Astrocyte (in vitro differentiated cells and primary cell): Measurements from ENCODE around the gene GUK1.

ENCODE experiments used
- EZH2 ChIP-seq: IDR thresholded peaks from 2 replicates; pipeline ENCODE4 v1.6.1; 2012; ENCODE audit warnings: mild to moderate bottlenecking, low read length, inconsistent platforms; ENCODE audit not compliant: insufficient read depth
- TF ChIP-seq, protein P1 (sequence below): IDR thresholded peaks from 2 replicates; pipeline ENCODE4 v1.5.1; 2011; ENCODE audit warnings: low read depth, mild to moderate bottlenecking, inconsistent platforms, low read length, moderate library complexity; ENCODE audit not compliant: insufficient read depth

DNA sequence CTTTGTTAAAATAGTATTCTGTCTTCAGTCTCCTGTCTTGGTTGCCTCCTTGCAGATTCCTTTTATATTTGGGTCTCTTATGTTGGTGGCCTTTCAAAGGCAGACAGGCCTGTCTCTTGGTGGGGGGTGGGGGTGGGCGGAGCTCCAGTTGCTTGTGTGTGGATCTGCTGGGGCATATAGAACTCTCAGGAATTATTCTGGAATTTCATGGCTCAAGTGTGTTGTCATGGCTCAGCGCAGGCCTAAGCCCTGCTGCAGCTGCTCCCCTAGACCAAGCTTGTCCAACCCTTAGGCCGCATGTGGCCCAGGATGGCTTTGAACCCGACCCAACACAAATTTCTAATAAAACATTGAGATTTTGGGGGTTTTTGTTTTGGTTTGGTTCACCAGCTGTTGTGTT is 44.9 kb upstream of the GUK1 start:
- TF ChIP-seq, protein P1, sequence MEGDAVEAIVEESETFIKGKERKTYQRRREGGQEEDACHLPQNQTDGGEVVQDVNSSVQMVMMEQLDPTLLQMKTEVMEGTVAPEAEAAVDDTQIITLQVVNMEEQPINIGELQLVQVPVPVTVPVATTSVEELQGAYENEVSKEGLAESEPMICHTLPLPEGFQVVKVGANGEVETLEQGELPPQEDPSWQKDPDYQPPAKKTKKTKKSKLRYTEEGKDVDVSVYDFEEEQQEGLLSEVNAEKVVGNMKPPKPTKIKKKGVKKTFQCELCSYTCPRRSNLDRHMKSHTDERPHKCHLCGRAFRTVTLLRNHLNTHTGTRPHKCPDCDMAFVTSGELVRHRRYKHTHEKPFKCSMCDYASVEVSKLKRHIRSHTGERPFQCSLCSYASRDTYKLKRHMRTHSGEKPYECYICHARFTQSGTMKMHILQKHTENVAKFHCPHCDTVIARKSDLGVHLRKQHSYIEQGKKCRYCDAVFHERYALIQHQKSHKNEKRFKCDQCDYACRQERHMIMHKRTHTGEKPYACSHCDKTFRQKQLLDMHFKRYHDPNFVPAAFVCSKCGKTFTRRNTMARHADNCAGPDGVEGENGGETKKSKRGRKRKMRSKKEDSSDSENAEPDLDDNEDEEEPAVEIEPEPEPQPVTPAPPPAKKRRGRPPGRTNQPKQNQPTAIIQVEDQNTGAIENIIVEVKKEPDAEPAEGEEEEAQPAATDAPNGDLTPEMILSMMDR = no peak
- TF ChIP-seq EZH2 = no peak
